Activated CD4-positive, alpha-beta T cell treated with anti-CD3 and anti-CD28 coated beads, Interleukin-2, Interleukin-6, amounts not matched to agents 100 ng/mL and 50 ng/mL, durations not matched to agents 16 hours and 8 hours (primary cell): Measurements from ENCODE around the gene DGKI.

ENCODE experiments used
- DNase-seq: peaks from one replicate; pipeline ENCODE4 v3.0.0-alpha.2; 2020

The DGKI gene

DNA sequence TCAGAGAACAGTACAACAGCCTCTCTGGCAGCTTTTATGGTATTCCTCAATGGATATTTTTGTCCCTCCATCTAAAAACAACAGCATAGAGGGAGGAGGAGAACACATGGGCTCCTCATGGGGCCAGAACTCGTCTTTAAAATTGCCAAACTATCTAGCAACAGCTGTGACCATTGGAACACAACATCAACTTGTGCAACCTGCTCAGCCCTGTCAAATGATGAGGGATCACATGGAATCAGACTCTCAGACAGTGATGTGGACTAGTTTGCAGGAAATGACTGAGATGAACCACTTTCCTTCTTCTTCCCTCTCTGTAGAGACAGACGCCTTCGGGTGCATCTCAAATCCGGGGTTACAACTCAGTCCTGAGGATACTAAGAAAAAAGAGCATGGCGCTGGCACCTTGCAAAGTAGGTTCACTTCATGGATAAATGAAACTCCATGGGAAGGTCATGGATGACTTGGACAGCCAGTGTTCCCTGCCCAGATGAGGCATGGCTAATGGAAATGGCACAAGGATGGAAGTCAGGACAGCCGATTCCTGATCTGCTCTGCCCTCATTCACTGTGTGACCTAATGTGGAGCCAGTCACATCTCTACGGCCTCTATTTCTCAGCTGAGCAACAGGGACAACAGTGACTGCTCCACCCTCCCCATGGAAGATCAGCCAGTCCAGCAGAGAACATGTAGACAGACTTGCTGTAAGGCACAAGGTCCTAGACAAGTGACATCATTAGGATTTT lies 24.6 kb upstream of the DGKI start:
- no peak for DNase-seq

DNA sequence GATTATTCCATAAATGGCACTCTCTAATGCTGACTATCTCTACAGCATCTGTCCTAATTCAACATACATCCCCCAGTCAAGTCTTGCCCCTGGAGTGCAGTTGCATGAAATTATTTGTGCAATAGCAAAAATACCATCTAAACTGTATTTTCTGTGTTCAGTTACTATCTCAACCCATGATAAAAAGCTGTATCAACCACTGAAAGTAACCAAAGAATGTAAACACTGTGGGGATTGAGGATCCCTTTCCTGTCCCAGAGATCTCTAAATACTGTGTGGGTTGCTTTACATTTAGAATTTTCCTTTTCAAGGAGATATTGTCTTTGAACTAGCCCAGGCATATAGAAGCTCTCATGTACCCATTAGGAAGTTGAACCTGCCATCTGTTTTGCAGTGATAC lies 23.9 kb upstream of the DGKI start:
- DNase-seq: no peak

DNA sequence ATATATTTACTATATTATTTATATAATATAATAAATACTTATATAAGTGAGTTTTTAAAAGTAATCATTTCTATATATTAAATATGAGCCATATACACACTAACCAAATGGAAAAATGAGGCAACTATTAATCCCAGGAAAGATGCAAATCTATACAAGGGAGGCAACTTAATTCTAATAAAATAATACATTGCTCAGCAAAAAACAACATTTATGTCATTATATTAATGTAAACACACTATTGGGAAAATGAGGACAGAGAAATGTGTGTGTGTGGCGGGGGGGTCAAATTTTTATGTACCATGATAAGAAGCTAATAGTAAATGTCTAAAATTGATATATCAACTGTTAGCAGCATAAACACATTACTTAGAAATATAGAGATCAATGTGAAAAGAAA lies 23.3 kb upstream of the DGKI start:
- DNase-seq: no peak

GRCh38 chr7:137869260-137869659 lies 22.5 kb upstream of the DGKI start:
- DNase-seq: no peak

DNA sequence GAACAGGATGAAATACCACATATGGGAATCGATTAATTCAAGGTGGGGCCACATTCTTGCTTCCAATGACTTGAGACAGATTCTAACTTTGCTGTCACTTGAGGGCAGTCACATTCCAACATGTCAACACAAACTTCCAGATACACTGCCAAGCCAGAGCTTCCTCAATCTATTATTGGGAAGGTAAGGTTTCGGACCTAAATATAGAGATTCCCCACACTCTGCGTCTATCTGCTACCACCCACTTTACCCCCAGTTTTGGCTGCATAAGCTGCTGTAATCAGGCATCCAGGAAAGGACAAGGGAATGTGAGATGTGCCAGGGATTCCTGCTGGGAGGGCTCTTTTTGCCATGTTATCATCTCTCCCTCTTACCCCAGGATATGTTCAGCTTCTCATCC lies 20.5 kb upstream of the DGKI start:
- DNase-seq: no peak

DNA sequence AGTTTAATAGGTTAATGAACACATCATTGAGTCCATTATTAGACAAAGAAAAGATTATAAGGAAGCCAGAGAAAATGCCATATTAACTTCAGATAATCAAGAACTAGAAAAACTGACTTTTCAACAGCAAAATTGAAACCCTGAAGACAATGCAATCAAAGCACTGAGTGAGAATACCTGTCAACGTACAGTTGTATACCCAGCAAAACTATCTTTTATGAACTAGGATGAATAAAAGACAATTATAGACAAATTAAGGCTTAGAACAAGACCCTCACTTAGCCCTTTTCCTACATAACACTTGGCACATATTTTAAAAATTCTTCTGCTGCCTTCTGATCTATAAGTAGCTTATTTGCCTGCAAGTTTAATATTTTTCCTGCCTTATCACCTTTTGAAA lies 19.0 kb upstream of the DGKI start:
- DNase-seq: no peak

- no peak for DNase-seq
Observed at GRCh38 chr7:137862964-137863363, 16.2 kb upstream of the DGKI start.

DNA sequence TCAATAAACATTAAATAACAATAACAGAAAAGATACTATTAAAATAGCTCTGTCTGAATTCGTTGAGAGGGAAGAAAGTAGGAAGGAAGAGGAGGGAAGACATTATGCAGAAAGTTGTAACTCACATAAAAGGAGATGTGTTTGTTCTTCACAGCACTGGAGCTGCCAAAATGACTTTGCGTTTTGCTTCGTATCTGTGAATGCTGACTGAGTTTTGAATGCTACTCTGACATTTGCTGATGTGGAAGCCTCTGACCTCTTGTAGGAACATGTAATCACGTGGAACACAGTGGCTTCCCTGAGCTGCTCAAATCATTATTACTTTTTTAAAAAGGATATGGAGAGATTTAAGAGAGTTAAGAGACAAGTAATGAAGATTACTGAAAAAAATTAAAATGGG lies 15.6 kb upstream of the DGKI start:
- no peak for DNase-seq

DNA sequence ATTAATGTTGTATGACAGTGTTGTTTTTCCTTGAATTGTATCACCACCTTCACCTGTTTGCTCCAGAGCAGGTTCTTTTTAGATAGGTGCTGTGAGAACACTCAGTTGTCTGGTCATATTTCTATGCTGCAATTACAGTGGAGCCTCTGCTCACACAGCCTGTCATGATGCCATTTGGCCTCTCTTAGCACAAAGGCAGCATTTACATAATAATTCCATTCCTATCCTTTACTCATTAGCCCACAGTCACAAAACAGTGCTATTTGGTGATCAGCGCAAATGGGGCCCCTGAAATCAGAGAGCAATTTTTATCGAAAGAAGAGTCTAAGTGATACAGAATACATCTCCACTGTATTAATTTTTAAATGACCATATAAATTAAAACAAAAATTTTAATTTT lies 13.8 kb upstream of the DGKI start:
- no peak for DNase-seq

DNA sequence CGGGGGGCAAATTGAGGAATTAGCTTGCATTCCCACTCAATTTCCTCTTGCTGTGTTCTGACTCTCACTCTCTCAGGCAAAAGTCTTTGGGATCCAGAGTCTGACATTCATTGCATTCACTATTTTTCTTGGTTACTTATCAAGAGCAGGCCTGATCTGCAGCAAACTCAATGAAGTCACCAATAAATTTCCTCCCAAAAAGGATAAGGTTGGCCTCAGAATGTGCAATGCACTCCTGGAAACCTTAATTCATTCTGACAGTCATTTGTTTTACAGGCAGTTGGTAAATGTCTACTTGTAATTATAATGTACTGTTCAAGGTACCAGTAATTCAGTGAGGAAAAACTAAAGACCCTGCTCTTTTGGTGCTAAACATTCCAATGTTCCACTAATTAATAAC lies 6.3 kb upstream of the DGKI start:
- no peak for DNase-seq

DNA sequence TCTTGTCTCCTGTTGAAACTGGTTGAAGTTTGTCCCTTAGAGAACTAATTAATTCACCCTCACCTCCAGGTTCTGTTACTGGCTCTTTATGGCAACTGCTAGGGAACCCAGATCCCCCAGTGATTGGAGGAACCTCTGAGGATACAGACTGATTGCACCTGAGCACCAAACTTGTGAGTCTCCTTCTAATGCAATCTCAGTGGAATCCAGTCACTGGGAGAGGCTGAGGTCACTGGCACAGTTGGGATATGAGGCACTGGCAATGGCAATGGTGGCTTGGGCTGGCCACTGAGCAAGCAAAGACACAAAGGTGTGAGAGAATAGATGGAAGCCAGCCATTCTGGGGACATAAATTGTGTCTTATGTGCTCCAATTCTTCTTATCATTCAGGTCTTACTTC lies 5.3 kb upstream of the DGKI start:
- no peak for DNase-seq

- DNase-seq: no peak
Observed at GRCh38 chr7:137850972-137851945, 4.5 kb upstream of the DGKI start.

GRCh38 chr7:137850571-137850970 lies 3.8 kb upstream of the DGKI start:
- no peak for DNase-seq

- DNase-seq: no peak
Observed at GRCh38 chr7:137848095-137848494, 1.3 kb upstream of the DGKI start.

DNA sequence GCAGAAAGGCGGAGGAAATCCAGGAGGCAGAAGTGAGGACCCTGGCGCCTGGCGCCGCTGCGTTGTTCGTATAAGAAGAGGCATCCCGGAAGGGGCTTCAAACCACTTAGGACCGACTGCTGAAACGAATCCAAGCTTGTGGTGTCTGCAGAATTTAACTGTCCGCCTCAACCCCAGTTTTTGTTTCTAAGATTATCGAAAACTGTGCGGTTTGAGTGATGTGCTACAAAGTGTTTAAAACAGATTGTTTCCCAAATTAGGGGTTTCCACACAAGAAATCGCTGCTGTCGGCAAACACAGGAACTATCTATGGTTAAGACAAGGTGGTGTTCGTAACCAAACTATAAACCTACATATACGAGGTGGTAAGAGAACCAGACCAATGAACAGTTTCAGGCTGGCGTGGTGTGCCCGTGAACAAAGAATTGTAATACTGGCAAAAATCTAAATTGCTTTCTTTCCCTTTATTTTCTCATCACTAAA lies 835 bp upstream of the DGKI start:
- DNase-seq: peak; percentile 16

DNA sequence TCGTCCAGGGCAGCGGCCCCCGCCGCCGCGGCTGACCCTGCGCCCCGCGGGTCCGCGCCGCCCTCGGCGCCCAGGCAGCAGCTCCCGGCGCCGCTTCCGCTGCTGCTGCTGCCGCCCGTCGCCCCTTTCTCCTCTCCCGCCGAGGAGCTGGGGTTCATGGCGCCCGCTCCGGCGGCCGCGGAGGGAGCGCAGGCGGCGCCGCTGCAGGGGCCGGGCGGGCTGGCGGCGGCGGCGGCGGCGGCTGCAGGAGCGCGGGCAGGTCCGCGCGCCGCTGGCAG lies 286 bp downstream of the DGKI start:
- no peak for DNase-seq

DNA sequence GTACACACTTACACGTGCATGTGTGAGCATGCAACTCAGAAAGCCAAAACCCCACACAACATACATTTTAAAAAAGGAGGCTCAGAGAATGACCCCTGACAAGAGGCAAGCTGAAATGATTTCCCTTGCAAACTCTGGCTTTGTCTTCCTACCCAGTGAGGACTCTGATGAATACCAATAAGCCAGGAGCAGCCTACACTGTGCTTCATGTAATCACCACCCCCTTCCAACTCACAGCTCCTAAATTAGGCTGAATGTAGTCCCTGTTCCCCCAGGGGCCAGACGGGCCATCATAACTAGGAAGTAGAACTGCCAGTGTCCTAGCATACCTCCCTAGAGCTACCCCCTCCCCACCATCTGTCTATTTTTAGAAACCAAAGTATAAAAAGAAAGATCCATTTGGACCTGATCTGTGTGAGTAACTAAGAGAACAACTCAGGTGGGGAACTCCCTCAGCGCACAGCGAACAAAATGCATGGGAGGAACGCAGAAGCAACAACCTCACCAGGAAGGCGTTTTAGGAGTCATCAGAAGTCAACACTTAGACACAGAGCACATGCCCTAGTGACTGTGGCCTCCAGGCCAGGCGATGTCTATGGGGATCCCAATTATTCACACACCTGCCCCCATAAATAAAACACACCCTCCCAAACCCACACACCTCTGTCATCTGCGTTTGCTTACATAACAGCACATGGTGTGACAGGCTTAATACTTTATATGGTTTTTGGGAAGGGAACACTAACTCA lies 1.9 kb downstream of the DGKI start:
- DNase-seq: no peak

- no peak for DNase-seq
Observed at GRCh38 chr7:137839903-137840779, 6.6 kb downstream of the DGKI start.

- DNase-seq: no peak
Observed at GRCh38 chr7:137838706-137839315, 8.0 kb downstream of the DGKI start.

DNA sequence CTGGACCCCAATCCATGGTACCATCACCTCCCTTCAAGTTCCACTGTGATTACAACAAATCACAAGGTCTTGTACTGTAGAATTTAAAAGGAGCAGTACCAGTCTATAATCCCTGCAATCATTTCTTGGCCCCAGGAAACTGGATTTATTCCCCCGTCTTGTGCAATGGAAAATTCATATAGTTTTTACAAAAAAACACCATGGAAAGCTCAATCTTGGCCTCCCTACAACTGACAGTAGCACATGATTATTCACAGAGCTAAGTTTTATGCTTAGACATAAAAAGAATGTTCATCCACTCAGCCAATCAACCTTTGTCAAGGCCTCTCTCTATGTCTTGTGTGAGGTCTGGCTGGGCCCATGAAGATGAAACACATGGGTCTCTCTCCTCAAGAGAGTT lies 10.2 kb downstream of the DGKI start:
- DNase-seq: no peak

DNA sequence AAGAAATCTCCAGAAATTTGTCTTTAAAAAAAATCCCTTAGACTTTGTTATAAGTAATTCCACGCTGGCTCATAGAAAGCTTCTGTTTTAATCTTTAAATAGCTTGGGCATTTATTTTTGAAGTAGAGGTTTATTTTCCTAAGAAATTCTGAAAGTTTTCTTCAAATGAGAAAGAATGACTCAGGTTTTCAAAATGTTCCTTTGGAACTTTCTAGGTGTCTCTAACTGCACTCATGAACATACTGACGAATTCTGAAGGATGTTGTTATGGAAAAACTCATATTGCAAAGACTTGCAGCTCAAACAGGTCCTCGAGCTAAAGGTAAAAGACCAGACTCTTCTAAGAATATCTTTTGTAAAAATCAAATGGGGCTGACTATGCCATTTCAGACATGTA lies 10.7 kb downstream of the DGKI start:
- no peak for DNase-seq

GRCh38 chr7:137835486-137836112 lies 11.2 kb downstream of the DGKI start:
- no peak for DNase-seq
